ENCODE data around the gene E2F1.
"Not testable (repeated sequence)": the region's sequence is repeated elsewhere in the genome, so short reads cannot be mapped to it uniquely, and the experiment has no call there.

Gene E2F1

DNA sequence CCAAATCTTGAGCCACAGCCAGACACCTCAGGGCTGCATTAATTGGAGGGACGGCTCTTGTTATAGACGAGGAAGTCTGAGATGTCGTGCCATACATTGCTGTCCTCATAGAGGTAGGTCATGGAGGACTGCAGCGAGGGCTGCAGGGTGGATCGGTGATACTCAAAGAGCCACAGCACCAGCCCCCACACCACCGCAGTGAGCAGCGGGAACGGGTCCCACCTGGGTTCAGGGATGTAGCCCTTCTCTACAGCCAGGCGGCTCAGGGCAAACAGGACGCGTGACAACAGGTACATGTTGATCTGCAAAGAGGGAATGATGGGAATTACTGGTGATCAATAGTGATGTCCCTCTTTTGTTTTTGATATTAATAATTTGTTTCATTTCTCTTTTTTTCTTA lies 21.5 kb upstream of the E2F1 start:
- TF ChIP-seq, protein P1, sequence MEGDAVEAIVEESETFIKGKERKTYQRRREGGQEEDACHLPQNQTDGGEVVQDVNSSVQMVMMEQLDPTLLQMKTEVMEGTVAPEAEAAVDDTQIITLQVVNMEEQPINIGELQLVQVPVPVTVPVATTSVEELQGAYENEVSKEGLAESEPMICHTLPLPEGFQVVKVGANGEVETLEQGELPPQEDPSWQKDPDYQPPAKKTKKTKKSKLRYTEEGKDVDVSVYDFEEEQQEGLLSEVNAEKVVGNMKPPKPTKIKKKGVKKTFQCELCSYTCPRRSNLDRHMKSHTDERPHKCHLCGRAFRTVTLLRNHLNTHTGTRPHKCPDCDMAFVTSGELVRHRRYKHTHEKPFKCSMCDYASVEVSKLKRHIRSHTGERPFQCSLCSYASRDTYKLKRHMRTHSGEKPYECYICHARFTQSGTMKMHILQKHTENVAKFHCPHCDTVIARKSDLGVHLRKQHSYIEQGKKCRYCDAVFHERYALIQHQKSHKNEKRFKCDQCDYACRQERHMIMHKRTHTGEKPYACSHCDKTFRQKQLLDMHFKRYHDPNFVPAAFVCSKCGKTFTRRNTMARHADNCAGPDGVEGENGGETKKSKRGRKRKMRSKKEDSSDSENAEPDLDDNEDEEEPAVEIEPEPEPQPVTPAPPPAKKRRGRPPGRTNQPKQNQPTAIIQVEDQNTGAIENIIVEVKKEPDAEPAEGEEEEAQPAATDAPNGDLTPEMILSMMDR (conservative IDR thresholded peaks at IDR 0.05), result no peak
- no peak overlapping the region for H3K27ac ChIP-seq

- TF ChIP-seq, protein P1 (conservative IDR thresholded peaks at IDR 0.05), result no peak
- no peak overlapping the region for H3K27ac ChIP-seq
Measured at GRCh38 chr20:33704197-33704924, 18.2 kb upstream of the E2F1 start.

DNA sequence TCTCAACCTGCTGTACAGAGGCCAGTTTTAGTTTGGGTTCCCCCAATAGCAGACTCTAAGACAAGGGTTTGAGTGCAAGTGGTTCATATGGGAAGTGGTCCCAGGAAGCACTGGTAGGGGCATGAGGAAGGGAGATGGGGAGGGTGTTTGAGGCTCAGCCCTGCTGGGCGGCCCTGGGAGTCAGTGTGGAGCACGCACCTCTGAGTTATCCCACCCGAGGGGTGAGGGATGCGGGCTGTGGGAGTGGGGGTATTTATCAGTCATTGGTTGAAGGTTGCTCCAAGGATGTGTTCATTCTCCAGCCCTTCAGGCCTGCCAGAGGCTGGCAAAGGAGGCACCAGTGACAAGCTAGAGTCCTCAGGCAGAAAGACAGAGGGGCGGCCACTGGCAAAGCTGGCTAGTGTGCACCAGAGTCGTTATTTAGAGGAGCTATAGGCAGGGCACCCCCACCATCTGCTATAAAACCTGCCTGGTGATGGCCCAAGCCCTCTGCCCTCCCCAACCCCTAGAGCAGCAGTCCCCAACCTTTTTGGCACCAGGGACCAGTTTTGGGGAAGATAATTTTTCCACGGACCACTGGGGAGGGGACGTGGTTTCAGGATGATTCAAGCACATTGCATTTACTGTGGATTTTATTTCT lies 17.4 kb upstream of the E2F1 start:
- H3K27ac ChIP-seq, result no peak overlapping the region
- TF ChIP-seq, protein P1 (conservative IDR thresholded peaks at IDR 0.05), result no peak

GRCh38 chr20:33702861-33703260 lies 16.7 kb upstream of the E2F1 start:
- TF ChIP-seq, protein P1 (conservative IDR thresholded peaks at IDR 0.05), result no peak
- H3K27ac ChIP-seq, result no peak overlapping the region

GRCh38 chr20:33701629-33702450 lies 15.7 kb upstream of the E2F1 start:
- H3K27ac ChIP-seq, result no peak overlapping the region
- TF ChIP-seq, protein P1 (conservative IDR thresholded peaks at IDR 0.05), result no peak

- not testable (repeated sequence) for H3K27ac ChIP-seq
Measured at GRCh38 chr20:33700696-33701441, 14.7 kb upstream of the E2F1 start.

DNA sequence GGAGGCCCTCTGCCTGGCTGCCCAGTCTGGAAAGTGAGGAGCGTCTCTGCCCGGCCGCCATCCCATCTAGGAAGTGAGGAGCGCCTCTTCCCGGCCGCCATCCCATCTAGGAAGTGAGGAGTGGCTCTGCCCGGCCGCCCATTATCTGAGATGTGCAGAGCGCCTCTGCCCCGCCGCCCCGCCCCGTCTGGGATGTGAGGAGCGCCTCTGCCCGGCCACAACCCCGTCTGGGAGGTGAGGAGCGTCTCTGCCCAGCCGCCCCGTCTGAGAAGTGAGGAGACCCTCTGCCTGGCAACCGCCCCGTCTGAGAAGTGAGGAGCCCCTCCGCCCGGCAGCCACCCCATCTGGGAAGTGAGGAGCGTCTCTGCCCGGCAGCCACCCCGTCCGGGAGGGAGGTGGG lies 12.8 kb upstream of the E2F1 start:
- H3K27ac ChIP-seq, result not testable (repeated sequence)

DNA sequence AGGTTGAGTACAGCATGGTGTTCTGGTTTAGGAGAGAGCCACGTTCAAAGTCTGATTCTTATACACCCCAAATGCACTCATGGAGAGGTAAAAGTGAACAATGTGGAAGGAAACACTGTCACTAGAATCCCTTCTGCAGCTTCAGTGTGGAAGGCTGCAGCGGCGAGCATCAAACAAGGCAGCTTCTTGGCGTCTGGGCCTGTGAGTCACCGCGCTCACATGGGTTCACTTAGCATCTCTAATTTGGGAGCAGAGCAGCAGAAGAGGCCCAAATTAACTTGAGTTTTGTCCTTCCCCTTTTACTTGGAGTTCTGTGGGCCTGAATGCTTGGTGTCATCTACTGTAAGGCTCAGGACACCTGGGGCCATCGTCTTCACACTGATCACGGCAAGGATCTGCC lies 10.9 kb upstream of the E2F1 start:
- TF ChIP-seq, protein P1 (conservative IDR thresholded peaks at IDR 0.05), result no peak
- H3K27ac ChIP-seq, result no peak overlapping the region

Data from VCaP (cell line).